ENCODE measurements around the gene IFI16. TPM values are rescaled to one million over a fixed set of nuclear protein-coding genes. Genes with fewer than 3 reads are reported as not detected.
"Not testable (repeated sequence)": the region's sequence is repeated elsewhere in the genome, so short reads cannot be mapped to it uniquely, and the experiment has no call there.

Gene IFI16
- total and polyA plus RNA-seq, 2 of the 4 experiments (the other 2 are of a cell fraction), result 45.0 to 65.3 TPM

GRCh38 chr1:159025043-159025442, 15.3 kb downstream of the IFI16 start:
- Histone ChIP-seq H3K9ac (ENCODE audit: low read depth, low read length) (no peak overlapping the region), H4K20me1 (ENCODE audit: insufficient read depth, low read length) (no peaks in the 10 kb centered on the region), H2BK120ac (ENCODE audit: low read depth, low read length) (no peak overlapping the region), H2AK9ac (replicated peaks; ENCODE audit: low read depth, low read length, poor library complexity) (no peak overlapping the region), H3K4me3 (ENCODE audit: insufficient read depth, low read depth, low read length) (no peak overlapping the region), H2BK15ac (ENCODE audit: low read depth, low read length) (no peak overlapping the region), H4K8ac (ENCODE audit: low read depth in 2 of 2, low read length in 2 of 2) (no peak overlapping the region), H3K4me1 (ENCODE audit: control insufficient read depth, insufficient read depth, low read length) (no peaks in the 10 kb centered on the region), H3K79me1 (ENCODE audit: low read depth in 1 of 2, low read length in 2 of 2) (peaks cover 14 to 19% of the 10 kb centered on the region in 2 experiments), H3K14ac (replicated peaks; ENCODE audit: low read depth, low read length) (no peak overlapping the region), H2AFZ (replicated peaks; ENCODE audit: low read length, poor library complexity) (no peak overlapping the region), H3K18ac (ENCODE audit: low read depth, low read length) (no peak overlapping the region), H3K9me3 (ENCODE audit: control insufficient read depth, insufficient read depth, low read length) (no peaks in the 10 kb centered on the region), H3K4me2 (ENCODE audit: low read depth, low read length) (no peak overlapping the region), H4K5ac (ENCODE audit: low read depth, low read length) (no peak overlapping the region), H3K27me3 (ENCODE audit: control insufficient read depth, insufficient read depth, low read length) (no peaks in the 10 kb centered on the region), H4K91ac (ENCODE audit: insufficient read depth, low read depth, low read length) (no peak overlapping the region), H2BK5ac (ENCODE audit: low read depth, low read length, poor library complexity, severe bottlenecking) (no peak overlapping the region), H3K4ac (ENCODE audit: low read depth, low read length) (no peak overlapping the region), H3K56ac (ENCODE audit: extremely low read depth, insufficient read depth, low read length) (no peak overlapping the region), H3K36me3 (ENCODE audit: control insufficient read depth, insufficient read depth, low read length) (peaks cover 24% of the 10 kb centered on the region), H2AK5ac (ENCODE audit: low read depth, low read length) (no peak overlapping the region), H3K9me1 (ENCODE audit: insufficient read depth, low read length) (no peaks in the 10 kb centered on the region), H2BK20ac (ENCODE audit: low read depth, low read length) (no peak overlapping the region), H3K27ac (ENCODE audit: insufficient read depth, low read length) (no peak overlapping the region), H3K23ac (ENCODE audit: low read depth, low read length) (no peak overlapping the region)
- DNase-seq (no peak), ATAC-seq (ENCODE audit: low read depth) (no peak)
- TF ChIP-seq CHD1 (IDR thresholded peaks at IDR 0.05; ENCODE audit: low read depth, low read length), result no peak
- TF ChIP-seq BHLHE40 (IDR thresholded peaks at IDR 0.05; ENCODE audit: low read depth, low read length), result no peak
- TF ChIP-seq CTCF (conservative IDR thresholded peaks at IDR 0.05; ENCODE audit: low read depth, low read length), result no peak
- no peak for TF ChIP-seq NFE2L2 (IDR thresholded peaks at IDR 0.05; ENCODE audit: low read depth, low read length)
- BruUV-seq (replicated peaks), result no TSS peak
- intact Hi-C loops (cut with micrococcal nuclease) (no loop called here), dilution Hi-C loops (cut with HindIII; ENCODE audit: low sequenced_read_pairs, unreplicated experiment) (no loop called here), in situ Hi-C loops (cut with MboI; ENCODE audit: low sequenced_read_pairs) (no loop called here)
- WGBS, 2 experiments (ENCODE audit: extremely low coverage in 2 of 2, insufficient read length in 1 of 2), result no CpG with 5 or more reads among the region's 7 CpGs
- CTCF ChIA-PET, result interaction anchor here (0.7 kb wide), 1 partner anchor 43 kb away, joined by 3 read pairs; no protein-coding TSS in a partner anchor
- POLR2A ChIA-PET (ENCODE audit: unreplicated experiment), result interaction anchor here (0.7 kb wide), 1 partner anchor 12 kb away, joined by 9 read pairs; no protein-coding TSS in a partner anchor

GRCh38 chr1:159026841-159027240, 17.1 kb downstream of the IFI16 start:
- H2BK20ac ChIP-seq (ENCODE audit: low read depth, low read length); H4K20me1 ChIP-seq (ENCODE audit: insufficient read depth, low read length); in situ Hi-C loops (cut with MboI; ENCODE audit: low sequenced_read_pairs); POLR2A ChIA-PET (ENCODE audit: unreplicated experiment); H2AFZ ChIP-seq (replicated peaks; ENCODE audit: low read length, poor library complexity); H3K9me1 ChIP-seq (ENCODE audit: insufficient read depth, low read length); H4K91ac ChIP-seq (ENCODE audit: insufficient read depth, low read depth, low read length); H4K5ac ChIP-seq (ENCODE audit: low read depth, low read length); H3K56ac ChIP-seq (ENCODE audit: extremely low read depth, insufficient read depth, low read length); H2AK9ac ChIP-seq (replicated peaks; ENCODE audit: low read depth, low read length, poor library complexity); H3K27me3 ChIP-seq (ENCODE audit: control insufficient read depth, insufficient read depth, low read length); H4K8ac ChIP-seq (ENCODE audit: low read depth in 2 of 2, low read length in 2 of 2); intact Hi-C loops (cut with micrococcal nuclease); H2BK120ac ChIP-seq (ENCODE audit: low read depth, low read length); dilution Hi-C loops (cut with HindIII; ENCODE audit: low sequenced_read_pairs, unreplicated experiment); H2AK5ac ChIP-seq (ENCODE audit: low read depth, low read length); H2BK15ac ChIP-seq (ENCODE audit: low read depth, low read length); H3K4me2 ChIP-seq (ENCODE audit: low read depth, low read length); H3K4me3 ChIP-seq (ENCODE audit: insufficient read depth, low read depth, low read length); DNase-seq; H3K23ac ChIP-seq (ENCODE audit: low read depth, low read length); H3K27ac ChIP-seq (ENCODE audit: insufficient read depth, low read length); CTCF ChIA-PET; H3K4ac ChIP-seq (ENCODE audit: low read depth, low read length); H3K18ac ChIP-seq (ENCODE audit: low read depth, low read length); H3K4me1 ChIP-seq (ENCODE audit: control insufficient read depth, insufficient read depth, low read length); ATAC-seq (ENCODE audit: low read depth); H3K9ac ChIP-seq (ENCODE audit: low read depth, low read length); H3K14ac ChIP-seq (replicated peaks; ENCODE audit: low read depth, low read length); H3K9me3 ChIP-seq (ENCODE audit: control insufficient read depth, insufficient read depth, low read length); H2BK5ac ChIP-seq (ENCODE audit: low read depth, low read length, poor library complexity, severe bottlenecking); BruUV-seq (replicated peaks): not testable (repeated sequence)
- H3K36me3 ChIP-seq (ENCODE audit: control insufficient read depth, insufficient read depth, low read length), result peaks cover 24% of the 10 kb centered on the region
- no CpG with 5 or more reads among the region's 2 CpGs for WGBS, 2 experiments (ENCODE audit: extremely low coverage in 2 of 2, insufficient read length in 1 of 2)
- H3K79me1 ChIP-seq (ENCODE audit: low read depth in 1 of 2, low read length in 2 of 2), result peaks cover 20 to 32% of the 10 kb centered on the region in 2 experiments
